Right lobe of liver (tissue), 4 donors: ENCODE data around the gene DRD5.

ENCODE experiments used
- POLR2A ChIP-seq: fragments of 450-650 bp; IDR thresholded peaks from one replicate; pipeline ENCODE4 v1.6.1; 2017; ENCODE audit warnings: antibody characterized with exemption, mild to moderate bottlenecking
- TF ChIP-seq, protein P1 (sequence below), 4 donors: fragments of 200-600 bp in 3 of 4; fragments of 450-650 bp in 1 of 4; IDR thresholded peaks; one replicate each; pipeline versions ENCODE4 v1.5.1 to v1.8.0; 2016 to 2022; ENCODE audit warnings: antibody characterized with exemption in 4 of 4, mild to moderate bottlenecking in 2 of 4
- donor health status: DM: no; HTN: no; CAD: no.
- donor health status: DM: no; HTN: no; CAD: no.
- donor health status: DM: no; HTN: yes; CAD: no.

DNA sequence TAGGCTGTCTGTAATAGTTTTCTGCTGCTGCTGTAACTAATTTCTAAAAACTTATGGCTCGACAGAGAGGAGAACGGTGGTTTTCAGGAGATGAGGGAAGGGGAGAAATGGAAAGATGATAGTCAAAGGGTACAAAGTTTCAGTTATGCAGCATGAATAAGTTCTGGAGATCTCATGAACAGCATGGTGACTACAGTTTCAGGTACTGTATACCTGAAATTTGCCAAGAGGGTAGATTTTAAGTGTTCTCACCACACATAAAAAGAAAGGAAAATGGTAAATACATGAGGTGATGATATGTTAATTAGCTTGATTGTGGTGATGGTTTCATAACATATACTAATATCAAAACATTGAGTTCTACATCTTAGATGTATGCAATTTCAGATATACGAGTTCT, 34.9 kb downstream of the DRD5 start:
- TF ChIP-seq, protein P1, sequence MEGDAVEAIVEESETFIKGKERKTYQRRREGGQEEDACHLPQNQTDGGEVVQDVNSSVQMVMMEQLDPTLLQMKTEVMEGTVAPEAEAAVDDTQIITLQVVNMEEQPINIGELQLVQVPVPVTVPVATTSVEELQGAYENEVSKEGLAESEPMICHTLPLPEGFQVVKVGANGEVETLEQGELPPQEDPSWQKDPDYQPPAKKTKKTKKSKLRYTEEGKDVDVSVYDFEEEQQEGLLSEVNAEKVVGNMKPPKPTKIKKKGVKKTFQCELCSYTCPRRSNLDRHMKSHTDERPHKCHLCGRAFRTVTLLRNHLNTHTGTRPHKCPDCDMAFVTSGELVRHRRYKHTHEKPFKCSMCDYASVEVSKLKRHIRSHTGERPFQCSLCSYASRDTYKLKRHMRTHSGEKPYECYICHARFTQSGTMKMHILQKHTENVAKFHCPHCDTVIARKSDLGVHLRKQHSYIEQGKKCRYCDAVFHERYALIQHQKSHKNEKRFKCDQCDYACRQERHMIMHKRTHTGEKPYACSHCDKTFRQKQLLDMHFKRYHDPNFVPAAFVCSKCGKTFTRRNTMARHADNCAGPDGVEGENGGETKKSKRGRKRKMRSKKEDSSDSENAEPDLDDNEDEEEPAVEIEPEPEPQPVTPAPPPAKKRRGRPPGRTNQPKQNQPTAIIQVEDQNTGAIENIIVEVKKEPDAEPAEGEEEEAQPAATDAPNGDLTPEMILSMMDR (IDR thresholded peaks at IDR 0.05): no peak
- TF ChIP-seq POLR2A: no peak
